Sigmoid colon (tissue), 7 donors: Measurements from ENCODE around the gene EML3. TPM values are rescaled to one million over a fixed set of nuclear protein-coding genes. Genes with fewer than 3 reads are reported as not detected.
"Not testable (repeated sequence)": the region's sequence is repeated elsewhere in the genome, so short reads cannot be mapped to it uniquely, and the experiment has no call there.

Experiments
- DNase-seq: peaks from one replicate; pipeline ENCODE4 v3.0.0-alpha.2; 2019
- H3K27ac ChIP-seq, 4 donors: fragments of 200-600 bp; sonication (generic); one replicate each; pipeline ENCODE4 v1.5.1; 2016 to 2019; ENCODE audit warnings: mild to moderate bottlenecking in 1 of 4
- H3K27me3 ChIP-seq, 3 donors: fragments of 200-600 bp; sonication (generic); one replicate each; pipeline ENCODE4 v1.5.1; 2019; ENCODE audit warnings: mild to moderate bottlenecking in 1 of 3
- H3K36me3 ChIP-seq, 4 donors: fragments of 200-600 bp; sonication (generic); one replicate each; pipeline ENCODE4 v1.5.1; 2016 to 2019
- H3K4me1 ChIP-seq, 4 donors: fragments of 200-600 bp; sonication (generic); one replicate each; pipeline ENCODE4 v1.5.1; 2017 to 2019
- H3K4me3 ChIP-seq, 4 donors: fragments of 200-600 bp; sonication (generic); one replicate each; pipeline ENCODE4 v1.5.1; 2017 to 2019; ENCODE audit warnings: mild to moderate bottlenecking in 2 of 4, moderate library complexity in 1 of 4
- H3K9me3 ChIP-seq, 4 donors: fragments of 200-600 bp in 3 of 4; sonication (generic) in 3 of 4; one replicate each; pipeline versions ENCODE4 v1.5.1 to v1.6.1; 2013 to 2019
- CTCF ChIP-seq, 4 experiments: fragments of 450-650 bp in 3 of 4; fragments of 200-600 bp in 1 of 4; IDR thresholded peaks; one replicate each; pipeline ENCODE4 v1.5.1; 2016 to 2019; ENCODE audit warnings: antibody characterized with exemption in 4 of 4, mild to moderate bottlenecking in 3 of 4, moderate library complexity in 2 of 4
- EP300 ChIP-seq, 4 donors: sonication (generic); formaldehyde crosslinking; IDR thresholded peaks; one replicate each; pipeline ENCODE4 v1.6.1; 2017; ENCODE audit warnings: antibody characterized with exemption in 4 of 4
- POLR2A ChIP-seq, 2 donors: fragments of 450-650 bp; IDR thresholded peaks; one replicate each; pipeline ENCODE4 v1.6.1; 2016; ENCODE audit warnings: antibody characterized with exemption in 2 of 2, mild to moderate bottlenecking in 2 of 2, moderate library complexity in 2 of 2
- POLR2AphosphoS5 ChIP-seq, 4 donors: sonication (generic); formaldehyde crosslinking; IDR thresholded peaks; one replicate each; pipeline ENCODE4 v1.6.1; 2017; ENCODE audit warnings: antibody characterized with exemption in 4 of 4
- WGBS, 2 donors: extraction: QIAGEN DNeasy Blood & Tissue Kit; methylation state at CpG; one replicate each; pipeline ENCODE4 v1.1.7; 2013; 5-methylcytosine and 5-hydroxymethylcytosine counted together
- intact Hi-C: fragments of 100-400 bp; cut with DNase I; formaldehyde crosslinking; loops from one replicate; pipeline ENCODE4 v1.15.1; 2023
- polyA plus RNA-seq, 3 donors: library from polyadenylated mRNA; stranded (reverse); fragments of 200-250 nt; gene quantifications; one replicate each; pipeline ENCODE4 v1.2.3, GENCODE V29; 2013
- total RNA-seq, 4 donors: library from RNA; depleted of rRNA; stranded (reverse); fragments of >200 nt; gene quantifications; one replicate each; pipeline ENCODE4 v1.1.0, GENCODE V29; 2016
- donor health status: healthy with polysubstance abuse.
- donor health status: Bipolar disorder and iron deficiency.
- donor health status: healthy.

Gene EML3
- total and polyA plus RNA-seq, 7 donors: 10.6 to 50.7 (median 26.3) TPM

- 0 to 1% methylated on average over 33 of the region's 33 CpGs for WGBS, 2 donors
- Histone ChIP-seq H3K4me3 (peak overlapping the region; percentile 64 to 92 (median 78)), H3K27ac (peak overlapping the region; percentile 82 to 94 (median 86)), H3K27me3 (no peaks in the 10 kb centered on the region), H3K36me3 (peaks cover 4 to 64% (median 40%) of the 10 kb centered on the region in 4 donors), H3K9me3 (no peaks in the 10 kb centered on the region), H3K4me1 (peaks cover 0 to 53% (median 35%) of the 10 kb centered on the region in 4 donors)
- TF ChIP-seq EP300 (IDR thresholded peaks at IDR 0.05): no peak
- no peak for TF ChIP-seq POLR2A (IDR thresholded peaks at IDR 0.05)
- no peak for TF ChIP-seq CTCF (IDR thresholded peaks at IDR 0.05)
- TF ChIP-seq POLR2AphosphoS5 (IDR thresholded peaks at IDR 0.05): no peak
- DNase-seq: peak; percentile 71
- intact Hi-C loops: no loop called here
Observed at GRCh38 chr11:62573006-62573591, 39.5 kb downstream of the EML3 start.

DNA sequence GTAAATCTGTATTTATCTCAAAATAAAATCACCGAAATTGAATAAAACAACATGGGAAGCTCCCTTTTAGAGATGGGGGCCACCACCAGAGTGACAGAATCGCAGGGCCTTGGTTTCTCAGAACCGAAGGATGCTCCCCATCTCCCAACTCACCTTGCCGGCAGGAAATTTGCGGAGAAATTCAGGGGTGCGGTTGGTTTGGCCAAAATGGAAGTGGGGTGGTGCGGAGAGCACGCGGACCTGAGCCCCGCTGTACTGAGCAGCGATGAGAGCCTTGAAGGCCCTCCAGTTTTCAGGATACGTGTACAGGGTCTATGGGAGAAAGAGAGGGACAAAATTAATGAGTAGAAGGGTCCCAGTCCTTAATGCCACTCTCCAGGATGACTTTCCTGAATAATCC, 40.1 kb downstream of the EML3 start:
- no peak for TF ChIP-seq EP300 (IDR thresholded peaks at IDR 0.05)
- TF ChIP-seq POLR2AphosphoS5 (IDR thresholded peaks at IDR 0.05): no peak
- no peak for TF ChIP-seq POLR2A (IDR thresholded peaks at IDR 0.05)
- no peak for TF ChIP-seq CTCF (IDR thresholded peaks at IDR 0.05)
- DNase-seq: no peak
- H3K36me3 ChIP-seq: peaks cover 5 to 66% (median 45%) of the 10 kb centered on the region in 4 donors
- peak overlapping the region in 3 of 4 donors; percentile 64 to 92 (median 75) for H3K4me3 ChIP-seq
- intact Hi-C loops: no loop called here
- 82 to 85% methylated on average over 12 of the region's 12 CpGs for WGBS, 2 donors
- H3K27ac ChIP-seq: peak overlapping the region in 3 of 4 donors; percentile 86 to 94 (median 87)
- no peaks in the 10 kb centered on the region for H3K9me3 ChIP-seq
- no peaks in the 10 kb centered on the region for H3K27me3 ChIP-seq
- H3K4me1 ChIP-seq: peaks cover 0 to 53% (median 35%) of the 10 kb centered on the region in 4 donors

- Histone ChIP-seq H3K27ac (peak overlapping the region in 1 of 4 donors; percentile 94), H3K36me3 (peaks cover 15 to 66% (median 53%) of the 10 kb centered on the region in 4 donors), H3K4me1 (peaks cover 0 to 53% (median 32%) of the 10 kb centered on the region in 4 donors)
- DNase-seq, H3K4me3 ChIP-seq, intact Hi-C loops, H3K9me3 ChIP-seq, H3K27me3 ChIP-seq: not testable (repeated sequence)
- WGBS, 2 donors: 90 to 92% methylated on average over 5 of the region's 5 CpGs
Observed at GRCh38 chr11:62571493-62571892, 41.1 kb downstream of the EML3 start.

GRCh38 chr11:62570903-62571302, 41.7 kb downstream of the EML3 start:
- Histone ChIP-seq H3K4me1 (peaks cover 0 to 48% (median 28%) of the 10 kb centered on the region in 4 donors), H3K36me3 (peaks cover 16 to 66% (median 55%) of the 10 kb centered on the region in 4 donors)
- H3K4me3 ChIP-seq, H3K9me3 ChIP-seq, intact Hi-C loops, DNase-seq, H3K27ac ChIP-seq, H3K27me3 ChIP-seq: not testable (repeated sequence)
- WGBS, 2 donors: 84 to 90% methylated on average over 5 of the region's 5 CpGs

- no peak for DNase-seq
- no peak overlapping the region for H3K27ac ChIP-seq
- 58 to 85% methylated on average over 1 of the region's 1 CpG for WGBS, 2 donors
- intact Hi-C loops: no loop called here
- H3K9me3 ChIP-seq: no peaks in the 10 kb centered on the region
- H3K4me1 ChIP-seq: peaks cover 0 to 35% (median 15%) of the 10 kb centered on the region in 4 donors
- TF ChIP-seq EP300 (IDR thresholded peaks at IDR 0.05): no peak
- TF ChIP-seq POLR2AphosphoS5 (IDR thresholded peaks at IDR 0.05): no peak
- no peak for TF ChIP-seq POLR2A (IDR thresholded peaks at IDR 0.05)
- TF ChIP-seq CTCF (IDR thresholded peaks at IDR 0.05): no peak
- H3K27me3 ChIP-seq: no peaks in the 10 kb centered on the region
- H3K4me3 ChIP-seq: no peak overlapping the region
- peaks cover 16 to 76% (median 64%) of the 10 kb centered on the region in 4 donors for H3K36me3 ChIP-seq
Observed at GRCh38 chr11:62569611-62570010, 43.0 kb downstream of the EML3 start.
